ENCODE data around the gene FAM76B.

The FAM76B gene

GRCh38 chr11:95739108-95739938 is 50.3 kb downstream of the FAM76B start:
- TF ChIP-seq POLR2A (IDR thresholded peaks at IDR 0.05; ENCODE audit: low read depth, low read length): no peak
- TF ChIP-seq PAX5 (IDR thresholded peaks at IDR 0.05; ENCODE audit: insufficient read depth, low read length, severe bottlenecking): no peak
- no peak for TF ChIP-seq SPI1 (IDR thresholded peaks at IDR 0.05; ENCODE audit: low read depth, low read length)
- TF ChIP-seq TAF1 (IDR thresholded peaks at IDR 0.05; ENCODE audit: low read depth, low read length): no peak
- no peak for TF ChIP-seq POU2F2 (IDR thresholded peaks at IDR 0.05; ENCODE audit: low read depth, low read length)
- no peak for TF ChIP-seq POLR2AphosphoS5 (IDR thresholded peaks at IDR 0.05; ENCODE audit: low read depth, low read length)
- FAIRE-seq (no peak), DNase-seq (ENCODE audit: insufficient read length, low spot score) (no peak)

- DNase-seq (ENCODE audit: insufficient read length, low spot score) (no peak), FAIRE-seq (no peak)
- TF ChIP-seq POLR2AphosphoS5 (IDR thresholded peaks at IDR 0.05; ENCODE audit: low read depth, low read length) (no peak), SPI1 (IDR thresholded peaks at IDR 0.05; ENCODE audit: low read depth, low read length) (no peak), POLR2A (IDR thresholded peaks at IDR 0.05; ENCODE audit: low read depth, low read length) (no peak), TAF1 (IDR thresholded peaks at IDR 0.05; ENCODE audit: low read depth, low read length) (no peak), POU2F2 (IDR thresholded peaks at IDR 0.05; ENCODE audit: low read depth, low read length) (no peak), PAX5 (IDR thresholded peaks at IDR 0.05; ENCODE audit: insufficient read depth, low read length, severe bottlenecking) (no peak)
Measured at GRCh38 chr11:95736809-95737208, 52.8 kb downstream of the FAM76B start.

- TF ChIP-seq POU2F2 (IDR thresholded peaks at IDR 0.05; ENCODE audit: low read depth, low read length): no peak
- no peak for TF ChIP-seq POLR2A (IDR thresholded peaks at IDR 0.05; ENCODE audit: low read depth, low read length)
- TF ChIP-seq POLR2AphosphoS5 (IDR thresholded peaks at IDR 0.05; ENCODE audit: low read depth, low read length): no peak
- TF ChIP-seq SPI1 (IDR thresholded peaks at IDR 0.05; ENCODE audit: low read depth, low read length): no peak
- no peak for TF ChIP-seq PAX5 (IDR thresholded peaks at IDR 0.05; ENCODE audit: insufficient read depth, low read length, severe bottlenecking)
- no peak for TF ChIP-seq TAF1 (IDR thresholded peaks at IDR 0.05; ENCODE audit: low read depth, low read length)
- DNase-seq (ENCODE audit: insufficient read length, low spot score): no peak
- no peak for FAIRE-seq
Measured at GRCh38 chr11:95736355-95736754, 53.2 kb downstream of the FAM76B start.

GRCh38 chr11:95734009-95734572 is 55.5 kb downstream of the FAM76B start:
- FAIRE-seq (no peak), DNase-seq (ENCODE audit: insufficient read length, low spot score) (no peak)
- TF ChIP-seq SPI1 (IDR thresholded peaks at IDR 0.05; ENCODE audit: low read depth, low read length) (no peak), POU2F2 (IDR thresholded peaks at IDR 0.05; ENCODE audit: low read depth, low read length) (no peak), POLR2A (IDR thresholded peaks at IDR 0.05; ENCODE audit: low read depth, low read length) (no peak), TAF1 (IDR thresholded peaks at IDR 0.05; ENCODE audit: low read depth, low read length) (no peak), POLR2AphosphoS5 (IDR thresholded peaks at IDR 0.05; ENCODE audit: low read depth, low read length) (no peak), PAX5 (IDR thresholded peaks at IDR 0.05; ENCODE audit: insufficient read depth, low read length, severe bottlenecking) (no peak)

- FAIRE-seq: no peak
- no peak for DNase-seq (ENCODE audit: insufficient read length, low spot score)
- no peak for TF ChIP-seq SPI1 (IDR thresholded peaks at IDR 0.05; ENCODE audit: low read depth, low read length)
- no peak for TF ChIP-seq TAF1 (IDR thresholded peaks at IDR 0.05; ENCODE audit: low read depth, low read length)
- TF ChIP-seq PAX5 (IDR thresholded peaks at IDR 0.05; ENCODE audit: insufficient read depth, low read length, severe bottlenecking): no peak
- TF ChIP-seq POU2F2 (IDR thresholded peaks at IDR 0.05; ENCODE audit: low read depth, low read length): no peak
- TF ChIP-seq POLR2AphosphoS5 (IDR thresholded peaks at IDR 0.05; ENCODE audit: low read depth, low read length): no peak
- TF ChIP-seq POLR2A (IDR thresholded peaks at IDR 0.05; ENCODE audit: low read depth, low read length): no peak
Measured at GRCh38 chr11:95732930-95733602, 56.5 kb downstream of the FAM76B start.

GRCh38 chr11:95729462-95729861 is 60.1 kb downstream of the FAM76B start:
- DNase-seq (ENCODE audit: insufficient read length, low spot score) (no peak), FAIRE-seq (no peak)
- no peak for TF ChIP-seq POU2F2 (IDR thresholded peaks at IDR 0.05; ENCODE audit: low read depth, low read length)
- TF ChIP-seq POLR2A (IDR thresholded peaks at IDR 0.05; ENCODE audit: low read depth, low read length): no peak
- TF ChIP-seq PAX5 (IDR thresholded peaks at IDR 0.05; ENCODE audit: insufficient read depth, low read length, severe bottlenecking): no peak
- no peak for TF ChIP-seq SPI1 (IDR thresholded peaks at IDR 0.05; ENCODE audit: low read depth, low read length)
- TF ChIP-seq POLR2AphosphoS5 (IDR thresholded peaks at IDR 0.05; ENCODE audit: low read depth, low read length): no peak
- TF ChIP-seq TAF1 (IDR thresholded peaks at IDR 0.05; ENCODE audit: low read depth, low read length): no peak

- no peak for FAIRE-seq
- TF ChIP-seq TAF1 (IDR thresholded peaks at IDR 0.05; ENCODE audit: low read depth, low read length) (no peak), POLR2A (IDR thresholded peaks at IDR 0.05; ENCODE audit: low read depth, low read length) (no peak), POLR2AphosphoS5 (IDR thresholded peaks at IDR 0.05; ENCODE audit: low read depth, low read length) (no peak)
- DNase-seq (ENCODE audit: insufficient read length, low spot score): no peak
Measured at GRCh38 chr11:95728790-95729189, 60.8 kb downstream of the FAM76B start.

- FAIRE-seq: no peak
- no peak for DNase-seq (ENCODE audit: insufficient read length, low spot score)
- TF ChIP-seq POLR2A (IDR thresholded peaks at IDR 0.05; ENCODE audit: low read depth, low read length): no peak
- TF ChIP-seq SPI1 (IDR thresholded peaks at IDR 0.05; ENCODE audit: low read depth, low read length): no peak
- no peak for TF ChIP-seq PAX5 (IDR thresholded peaks at IDR 0.05; ENCODE audit: insufficient read depth, low read length, severe bottlenecking)
- TF ChIP-seq POLR2AphosphoS5 (IDR thresholded peaks at IDR 0.05; ENCODE audit: low read depth, low read length): no peak
- no peak for TF ChIP-seq POU2F2 (IDR thresholded peaks at IDR 0.05; ENCODE audit: low read depth, low read length)
- no peak for TF ChIP-seq TAF1 (IDR thresholded peaks at IDR 0.05; ENCODE audit: low read depth, low read length)
Measured at GRCh38 chr11:95728094-95728493, 61.5 kb downstream of the FAM76B start.

- DNase-seq (ENCODE audit: insufficient read length, low spot score) (no peak), FAIRE-seq (no peak)
- no peak for TF ChIP-seq SPI1 (IDR thresholded peaks at IDR 0.05; ENCODE audit: low read depth, low read length)
- TF ChIP-seq POU2F2 (IDR thresholded peaks at IDR 0.05; ENCODE audit: low read depth, low read length): no peak
- TF ChIP-seq POLR2A (IDR thresholded peaks at IDR 0.05; ENCODE audit: low read depth, low read length): no peak
- TF ChIP-seq POLR2AphosphoS5 (IDR thresholded peaks at IDR 0.05; ENCODE audit: low read depth, low read length): no peak
Measured at GRCh38 chr11:95727620-95728019, 62.0 kb downstream of the FAM76B start.
